Effector CD4-positive, alpha-beta T cell (primary cell): ENCODE results near the gene CUL4B.
"Not testable (repeated sequence)": the region's sequence is repeated elsewhere in the genome, so short reads cannot be mapped to it uniquely, and the experiment has no call there.

ENCODE experiments used
- DNase-seq: peaks from one replicate; pipeline ENCODE4 v3.0.0-alpha.2; 2020
- total RNA-seq: gene quantifications from one replicate; lab custom pipeline; 2026; lab: John Stamatoyannopoulos, UW

Gene CUL4B
- total RNA-seq = 109 reads per million, percentile 84 among the genes with 10 or more reads in this experiment

GRCh38 chrX:120560842-120561633 is at the start of gene CUL4B:
Gene CUL4B (minus strand): TSS chrX:120560962. CDS start chrX:120560638, 324 bp downstream.
- DNase-seq = peak; percentile 89

- peak; percentile 12 for DNase-seq
Observed at GRCh38 chrX:120604361-120604782, 43.6 kb upstream of the CUL4B start.

GRCh38 chrX:120603707-120604360 is 43.1 kb upstream of the CUL4B start, which contains the start of gene MCTS1:
Gene MCTS1 (plus strand): TSS chrX:120604101. CDS start chrX:120604237, 136 bp downstream.
- peak; percentile 71 for DNase-seq

GRCh38 chrX:120585702-120586101 is 24.9 kb upstream of the CUL4B start:
- no peak for DNase-seq

- no peak for DNase-seq
Observed at GRCh38 chrX:120575379-120576114, 14.8 kb upstream of the CUL4B start.

GRCh38 chrX:120573806-120574205 is 13.0 kb upstream of the CUL4B start:
- not testable (repeated sequence) for DNase-seq

GRCh38 chrX:120570011-120570600 is 9.3 kb upstream of the CUL4B start:
- no peak for DNase-seq

- no peak for DNase-seq
Observed at GRCh38 chrX:120568609-120569008, 7.8 kb upstream of the CUL4B start.

GRCh38 chrX:120568035-120568434 is 7.3 kb upstream of the CUL4B start:
- no peak for DNase-seq

GRCh38 chrX:120566817-120567216 is 6.1 kb upstream of the CUL4B start:
- no peak for DNase-seq

- no peak for DNase-seq
Observed at GRCh38 chrX:120564925-120565324, 4.2 kb upstream of the CUL4B start.

- no peak for DNase-seq
Observed at GRCh38 chrX:120562569-120562926, 1.8 kb upstream of the CUL4B start.

- no peak for DNase-seq
Observed at GRCh38 chrX:120561634-120562568, 1.1 kb upstream of the CUL4B start.

GRCh38 chrX:120560405-120560841 is 339 bp downstream of the CUL4B start:
- peak; percentile 6 for DNase-seq

- DNase-seq = no peak
Observed at GRCh38 chrX:120559804-120560203, 958 bp downstream of the CUL4B start.

GRCh38 chrX:120556251-120556650 is 4.5 kb downstream of the CUL4B start:
- DNase-seq = no peak

- DNase-seq = no peak
Observed at GRCh38 chrX:120549483-120550452, 11.0 kb downstream of the CUL4B start.

GRCh38 chrX:120536061-120536460 is 24.7 kb downstream of the CUL4B start:
- no peak for DNase-seq

GRCh38 chrX:120534413-120535205 is 26.2 kb downstream of the CUL4B start:
- DNase-seq = no peak

- no peak for DNase-seq
Observed at GRCh38 chrX:120522820-120523219, 37.9 kb downstream of the CUL4B start.
